HFF-Myc (cell line): ENCODE measurements around the gene RPTOR.

Experiments
- DNase-seq: peaks from one replicate; pipeline ENCODE4 v3.0.0-alpha.2; 2011; ENCODE audit warnings: low read depth; ENCODE audit errors: extremely low read depth
- H3K4me3 ChIP-seq: replicated peaks from 2 replicates; pipeline ENCODE4 v1.5.1; 2011; ENCODE audit warnings: low read depth, mild to moderate bottlenecking, control low read depth, low read length
- CTCF ChIP-seq: IDR thresholded peaks from 2 replicates; pipeline ENCODE4 v1.5.1; 2012; ENCODE audit warnings: mild to moderate bottlenecking, low read depth, low read length, control low read depth; ENCODE audit errors: missing control alignments

Gene RPTOR

GRCh38 chr17:80662557-80662956, 117.9 kb downstream of the RPTOR start:
- no peak for TF ChIP-seq CTCF
- H3K4me3 ChIP-seq, result no peak overlapping the region
- DNase-seq, result no peak

GRCh38 chr17:80663781-80664206, 119.2 kb downstream of the RPTOR start:
- no peak for DNase-seq
- no peak for TF ChIP-seq CTCF
- H3K4me3 ChIP-seq, result no peak overlapping the region

DNA sequence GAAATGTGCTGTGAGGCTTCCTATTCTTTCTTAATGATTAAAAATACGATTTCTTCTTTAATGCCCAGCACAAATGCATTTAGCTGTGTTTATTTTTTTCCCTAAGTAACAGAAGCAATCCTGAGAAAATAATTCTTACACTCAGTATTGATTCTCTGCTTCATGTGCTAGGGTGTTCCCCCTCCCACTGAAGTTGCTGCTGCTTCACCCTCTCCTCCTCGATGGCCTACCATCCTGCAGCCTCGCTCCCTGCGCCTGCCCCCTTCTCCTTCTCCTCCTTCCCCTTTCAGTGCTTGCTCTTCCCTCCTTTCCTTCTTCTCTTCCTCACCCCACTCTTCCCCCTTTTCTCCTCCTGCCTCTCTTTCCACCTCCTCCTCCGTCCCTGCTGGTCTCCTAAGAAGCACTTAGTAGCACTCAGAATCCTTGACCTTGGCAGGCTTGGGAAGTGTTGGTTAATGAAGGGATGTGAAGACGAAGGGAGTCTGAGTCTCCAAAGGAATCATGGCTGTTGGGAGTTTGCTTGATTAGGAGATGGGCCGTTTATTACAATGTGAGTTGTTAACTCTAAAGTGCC, 119.7 kb downstream of the RPTOR start:
- TF ChIP-seq CTCF, result no peak
- DNase-seq, result no peak
- H3K4me3 ChIP-seq, result no peak overlapping the region

DNA sequence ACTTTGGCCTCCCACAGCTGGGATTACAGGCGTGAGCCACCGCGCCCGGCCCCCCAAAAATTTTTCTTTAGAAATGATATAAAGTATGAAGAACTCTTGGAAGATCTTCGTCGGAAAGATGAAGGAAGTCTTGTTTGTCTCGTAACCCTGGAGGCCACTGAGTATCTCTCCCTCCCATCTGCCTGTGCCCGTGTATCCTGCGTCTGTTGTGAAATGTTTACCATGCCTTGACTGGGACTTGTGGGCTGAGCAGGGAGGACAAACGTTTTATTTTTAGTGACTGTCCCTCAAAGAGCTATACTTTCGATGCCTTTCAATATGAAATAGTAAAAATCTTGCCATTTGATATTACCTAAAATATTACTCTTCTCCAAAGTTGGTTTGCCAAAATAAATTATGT, 121.2 kb downstream of the RPTOR start:
- no peak for DNase-seq
- TF ChIP-seq CTCF, result no peak
- no peak overlapping the region for H3K4me3 ChIP-seq

GRCh38 chr17:80666867-80667266, 122.2 kb downstream of the RPTOR start:
- no peak for TF ChIP-seq CTCF
- H3K4me3 ChIP-seq, result no peak overlapping the region
- DNase-seq, result no peak

DNA sequence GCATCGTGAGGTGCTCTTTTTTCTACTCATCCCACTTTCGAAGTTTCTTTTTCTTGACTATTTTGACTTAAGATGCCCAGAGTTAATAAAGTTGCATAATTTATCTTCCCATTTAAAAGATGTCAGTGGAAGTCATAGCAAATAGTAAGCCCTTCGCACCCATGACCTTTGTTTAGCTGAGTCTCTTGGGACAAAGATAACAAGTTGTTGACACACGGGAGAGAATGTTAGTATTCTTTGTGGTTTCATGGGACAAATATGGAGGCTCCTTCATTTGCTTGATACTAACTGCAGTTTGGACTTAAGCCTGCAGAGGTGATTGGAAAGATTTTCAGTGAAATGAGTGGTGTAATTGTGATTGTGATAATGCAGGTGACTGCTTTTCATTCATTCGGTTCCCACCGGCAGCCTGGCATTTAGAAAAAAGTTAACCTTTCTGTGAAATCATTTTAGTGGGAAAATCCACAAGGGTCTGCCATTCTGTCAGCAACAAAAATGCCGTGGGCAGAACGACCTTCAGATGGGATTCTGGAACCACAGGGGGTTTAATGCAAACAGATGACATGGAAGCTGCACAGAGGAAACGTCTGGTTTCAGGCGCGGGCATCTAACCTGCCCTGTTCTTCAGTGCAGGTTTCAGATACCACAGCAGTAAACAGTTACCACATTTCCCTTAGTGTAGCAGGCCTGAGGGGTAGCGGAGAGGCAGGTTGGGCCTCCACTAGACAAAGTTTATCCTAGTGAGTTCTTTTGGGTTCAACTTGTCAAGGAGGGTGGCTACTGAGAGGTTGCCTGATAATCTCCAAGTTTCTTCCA, 123.0 kb downstream of the RPTOR start:
- no peak for TF ChIP-seq CTCF
- DNase-seq, result no peak
- no peak overlapping the region for H3K4me3 ChIP-seq
